ENCODE measurements around the gene BLACAT1.

The BLACAT1 gene

DNA sequence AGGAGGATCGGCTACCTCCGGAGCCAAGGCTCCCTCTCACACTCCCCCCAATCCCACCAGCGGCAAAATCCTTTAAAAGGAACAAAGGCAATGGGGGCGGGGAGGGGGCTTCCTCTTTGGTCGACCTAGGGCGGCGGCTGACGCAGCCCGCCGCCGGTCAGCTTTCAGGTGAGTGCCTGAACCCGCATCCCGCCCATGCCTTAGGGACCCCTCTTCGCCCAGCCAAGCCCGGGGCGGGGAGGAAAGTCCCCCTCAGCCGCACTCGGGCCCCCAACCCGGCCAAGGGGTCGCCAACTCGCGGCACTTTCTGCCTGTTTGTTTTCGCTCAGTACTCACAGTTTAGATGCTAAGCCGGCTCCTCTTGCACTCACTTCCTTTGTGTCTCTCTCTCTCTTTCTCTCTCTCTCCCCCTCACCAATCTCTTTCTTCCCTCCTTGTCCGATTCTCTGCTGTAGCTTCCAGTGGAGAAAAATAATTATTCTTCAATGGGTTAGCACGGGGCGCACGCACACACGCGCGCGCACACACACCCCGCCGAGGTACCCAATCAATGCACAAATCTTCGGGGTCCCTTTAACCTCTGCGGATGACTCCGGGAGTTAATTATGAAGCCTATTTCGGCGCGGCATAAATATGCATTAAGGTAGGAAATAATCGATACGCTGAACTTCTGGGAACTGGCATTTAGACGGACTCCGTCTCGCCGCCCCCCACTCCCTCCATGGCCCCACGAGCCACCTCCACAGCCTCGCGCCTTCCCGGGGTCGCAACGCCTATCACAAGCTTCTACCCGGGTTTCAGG is at the start of gene BLACAT1:
BLACAT1 (minus strand) TSS at position 465 of the 802 bp plus-strand sequence.
- no peak for DNase-seq (ENCODE audit: low read depth, low spot score)

- DNase-seq (ENCODE audit: low read depth, low spot score): no peak
Measured at GRCh38 chr1:205505076-205505729, 49.4 kb upstream of the BLACAT1 start.

GRCh38 chr1:205504311-205505075 is 48.6 kb upstream of the BLACAT1 start, which contains the start of gene CDK18:
TSS of gene CDK18 (plus strand) at chr1:205504669. CDS start at chr1:205523168, 18,499 bp downstream.
- no peak for DNase-seq (ENCODE audit: low read depth, low spot score)

DNA sequence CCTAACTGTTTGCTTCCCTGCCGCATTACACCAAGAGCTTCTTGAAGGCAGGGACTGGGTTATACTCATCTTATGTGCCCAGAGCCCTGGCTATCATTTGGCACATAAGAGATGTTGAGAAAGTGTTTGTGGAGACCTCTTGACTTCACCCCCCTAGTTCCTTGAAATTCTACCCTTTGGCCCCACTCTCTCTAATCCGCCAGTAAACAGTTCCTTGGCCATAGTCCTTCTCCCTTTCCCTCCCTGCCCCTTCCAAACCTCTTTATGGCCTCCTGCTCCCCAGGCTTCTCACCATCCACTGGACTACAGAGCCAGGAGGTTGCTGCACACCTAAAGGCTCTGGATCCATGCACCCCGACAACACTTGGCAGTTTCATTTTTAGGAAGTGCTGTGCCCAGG is 47.1 kb upstream of the BLACAT1 start:
- no peak for DNase-seq (ENCODE audit: low read depth, low spot score)

DNA sequence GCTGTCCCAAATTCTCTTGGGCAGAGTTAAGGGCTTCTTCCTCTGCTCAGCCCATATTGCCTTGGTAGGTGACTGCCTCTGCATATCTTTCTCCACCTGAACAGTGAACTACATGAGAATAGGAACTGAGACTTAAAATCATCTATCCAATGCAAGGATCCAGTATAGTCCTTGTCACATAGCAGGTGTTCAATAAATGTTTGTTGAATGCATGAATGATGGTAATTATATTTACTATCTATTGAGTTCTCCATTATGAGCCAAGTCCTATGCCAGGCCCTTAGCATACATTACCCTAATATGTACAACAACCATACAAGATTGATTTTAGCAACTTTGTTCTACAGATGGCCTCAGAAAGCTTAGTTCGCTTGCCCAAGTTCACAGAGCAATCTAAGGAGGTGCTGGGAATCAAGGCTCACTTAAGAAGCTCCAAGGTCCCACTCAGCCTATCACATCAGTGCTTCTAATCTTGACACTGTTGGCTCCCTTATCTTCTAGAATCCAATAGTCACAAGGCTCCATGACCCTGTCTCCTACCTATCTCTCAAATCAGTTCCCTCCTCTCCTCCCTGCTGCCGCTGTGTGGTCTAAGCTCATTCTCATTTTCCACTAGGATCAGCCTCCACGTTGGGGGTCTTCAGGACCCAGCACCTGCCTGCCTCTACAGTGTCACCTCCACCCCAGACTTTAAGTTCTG is 46.4 kb upstream of the BLACAT1 start:
- DNase-seq (ENCODE audit: low read depth, low spot score): no peak

GRCh38 chr1:205500240-205501233 is 44.7 kb upstream of the BLACAT1 start:
- DNase-seq (ENCODE audit: low read depth, low spot score): no peak

GRCh38 chr1:205499789-205500188 is 43.9 kb upstream of the BLACAT1 start:
- no peak for DNase-seq (ENCODE audit: low read depth, low spot score)

DNA sequence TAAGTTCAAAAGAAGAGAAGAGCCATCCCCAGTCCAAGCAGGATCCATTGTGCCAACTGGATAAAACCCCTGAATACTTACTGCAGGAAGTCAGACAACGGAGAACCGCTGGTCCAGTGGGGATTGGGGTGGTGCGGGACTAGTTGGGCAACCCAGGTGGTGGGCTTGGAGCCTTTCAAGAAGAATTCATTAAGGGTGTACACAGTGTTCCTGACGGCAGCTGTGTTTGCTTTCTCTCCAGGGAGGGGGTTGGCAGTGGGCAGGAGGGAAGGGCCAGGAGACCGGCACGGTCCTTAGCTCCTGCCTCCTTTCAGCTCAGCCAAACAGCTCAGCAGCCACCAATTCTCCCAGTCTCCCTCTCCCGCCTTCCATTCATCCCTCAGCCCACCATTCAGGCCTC is 41.5 kb upstream of the BLACAT1 start:
- DNase-seq (ENCODE audit: low read depth, low spot score): no peak

GRCh38 chr1:205496661-205497060 is 40.8 kb upstream of the BLACAT1 start:
- no peak for DNase-seq (ENCODE audit: low read depth, low spot score)

GRCh38 chr1:205495237-205495823 is 39.5 kb upstream of the BLACAT1 start:
- no peak for DNase-seq (ENCODE audit: low read depth, low spot score)

- no peak for DNase-seq (ENCODE audit: low read depth, low spot score)
Measured at GRCh38 chr1:205494115-205494514, 38.3 kb upstream of the BLACAT1 start.

DNA sequence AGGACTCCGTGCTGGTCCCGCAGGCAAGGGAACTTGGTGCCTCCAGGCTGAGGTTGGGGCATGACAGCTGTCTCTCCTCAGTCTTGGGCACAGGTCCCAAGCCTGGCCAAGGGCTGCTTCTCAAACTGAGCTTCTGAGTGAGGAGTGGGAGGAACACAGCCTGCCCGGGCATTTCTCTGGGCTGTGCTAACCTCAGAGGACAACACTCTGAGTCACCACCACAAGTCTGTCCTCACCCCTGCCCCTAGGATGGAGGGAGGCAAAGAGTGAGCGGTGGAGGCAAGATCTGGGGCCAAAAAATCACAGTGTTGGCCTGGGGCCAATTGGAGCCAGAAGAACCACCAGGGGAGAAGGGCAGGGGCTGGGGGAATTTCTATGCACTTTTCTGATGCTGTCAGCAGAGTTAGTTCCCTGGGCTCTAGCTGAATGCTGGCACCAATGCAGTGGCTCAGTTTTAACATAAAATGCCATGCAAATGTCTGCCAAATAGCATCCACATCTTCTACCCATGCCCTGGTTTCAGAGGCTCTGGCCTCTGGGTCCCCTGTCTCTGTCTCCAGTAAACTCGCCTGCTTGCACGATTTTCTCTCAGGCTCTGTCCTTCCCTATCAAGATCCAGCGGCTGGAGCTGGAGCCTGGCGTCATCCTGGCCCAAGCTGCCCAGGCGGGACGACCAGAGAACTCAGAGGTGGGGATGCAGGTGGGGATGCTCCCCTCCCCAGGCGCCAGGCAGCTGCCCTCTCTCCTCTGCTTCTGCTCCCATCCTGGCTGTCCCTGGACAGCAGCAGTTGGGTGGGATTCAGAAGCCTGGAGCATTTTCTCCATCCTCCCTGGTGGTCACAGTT is 37.6 kb upstream of the BLACAT1 start:
- peak; percentile 62 for DNase-seq (ENCODE audit: low read depth, low spot score)

GRCh38 chr1:205492774-205493173 is 36.9 kb upstream of the BLACAT1 start:
- DNase-seq (ENCODE audit: low read depth, low spot score): no peak

DNA sequence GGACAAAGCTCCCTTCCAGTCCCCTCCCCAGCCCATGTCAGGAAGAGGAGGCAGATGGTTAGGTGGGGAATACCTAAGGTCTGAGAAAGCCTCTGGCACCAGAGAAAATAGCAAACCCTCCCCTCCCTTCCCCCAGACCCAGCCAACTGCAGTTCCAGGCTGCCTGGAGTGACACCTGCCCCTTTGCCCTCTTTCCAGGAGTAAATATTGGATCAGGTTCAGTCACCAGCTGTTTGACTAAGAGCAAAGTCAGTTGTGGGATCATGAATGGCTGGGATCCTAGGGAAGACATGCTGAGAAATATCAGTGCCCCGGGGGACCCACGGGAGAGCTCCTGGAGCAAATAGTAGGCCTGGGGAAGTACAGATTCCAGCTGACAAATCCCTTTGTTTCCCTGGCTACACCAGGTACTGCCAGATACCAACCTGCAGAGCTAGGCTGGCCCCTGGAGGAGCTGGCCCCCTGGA is 36.4 kb upstream of the BLACAT1 start:
- no peak for DNase-seq (ENCODE audit: low read depth, low spot score)

DNA sequence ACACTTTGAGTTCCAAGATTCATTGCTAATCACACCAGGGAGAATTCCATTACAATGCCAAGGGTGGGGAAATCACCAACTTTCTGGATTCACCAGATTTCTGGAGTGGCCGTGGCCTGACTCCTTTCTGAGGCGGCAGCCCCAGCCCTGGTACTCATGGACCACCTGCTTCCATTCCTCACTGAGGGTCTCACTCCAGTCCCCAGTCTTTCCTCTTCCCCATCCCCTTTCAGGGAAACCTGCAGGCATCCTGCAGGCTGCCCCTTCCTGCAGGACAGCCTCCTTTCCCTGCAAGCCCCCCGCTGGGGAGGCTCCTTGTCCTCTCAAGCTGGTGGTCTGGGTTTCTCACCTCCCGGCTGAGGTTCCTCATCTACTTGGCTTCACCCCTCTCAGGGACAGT is 35.9 kb upstream of the BLACAT1 start:
- no peak for DNase-seq (ENCODE audit: low read depth, low spot score)

- DNase-seq (ENCODE audit: low read depth, low spot score): no peak
Measured at GRCh38 chr1:205488074-205488723, 32.4 kb upstream of the BLACAT1 start.

GRCh38 chr1:205486258-205486657 is 30.4 kb upstream of the BLACAT1 start:
- no peak for DNase-seq (ENCODE audit: low read depth, low spot score)
